NCI-H2107 (cell line): ENCODE results near the gene HCN4.

Experiments
- DNase-seq: peaks from one replicate; lab custom pipeline; 2025; lab: John Stamatoyannopoulos, UW

The HCN4 gene

DNA sequence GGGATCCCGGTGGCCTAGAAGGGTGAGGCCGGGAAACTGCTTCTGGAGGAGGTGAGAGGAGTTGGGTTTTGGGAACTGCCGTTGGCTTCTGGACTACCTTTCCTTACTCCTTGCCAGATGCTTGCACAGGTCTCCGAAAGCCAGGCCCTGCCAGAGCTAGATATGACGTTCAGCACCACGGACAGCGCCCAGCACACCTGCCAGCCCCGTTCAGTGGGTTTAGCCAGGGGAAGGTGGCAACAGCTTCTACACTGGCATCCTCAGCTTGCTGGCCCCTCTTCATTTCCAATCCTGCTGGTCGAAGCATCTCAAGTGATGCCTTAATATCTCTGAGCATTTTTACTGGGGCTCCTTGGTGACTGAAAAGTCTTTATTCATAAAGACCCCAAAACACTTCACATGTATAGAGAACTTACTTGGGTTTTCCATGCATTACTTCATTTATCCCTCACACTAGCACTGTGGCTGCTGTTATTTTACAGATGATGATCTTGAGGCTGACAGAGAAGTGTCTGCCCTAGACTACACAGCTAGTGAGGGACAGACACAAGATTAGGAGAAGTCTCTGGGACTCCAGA lies 21.9 kb downstream of the HCN4 start:
- DNase-seq = no peak

DNA sequence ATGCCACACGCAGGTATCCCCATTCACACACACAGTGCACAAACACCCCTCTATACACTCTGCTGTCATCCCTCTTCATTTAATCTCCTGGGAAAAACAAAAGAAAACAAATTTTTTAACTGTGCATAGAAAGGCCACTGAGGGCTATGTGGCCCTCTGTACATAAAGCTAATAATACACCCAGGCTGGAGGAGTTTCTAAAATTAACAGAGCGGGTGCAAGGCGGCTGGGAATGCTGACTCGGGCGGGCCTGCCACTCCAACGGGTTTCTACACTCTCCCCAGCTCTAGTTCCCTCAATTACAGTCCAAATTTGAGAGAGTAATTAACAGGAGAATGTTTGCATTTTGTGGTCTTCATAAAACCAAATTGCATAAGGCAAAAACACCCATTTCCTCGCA lies 23.1 kb downstream of the HCN4 start:
- DNase-seq = no peak

DNA sequence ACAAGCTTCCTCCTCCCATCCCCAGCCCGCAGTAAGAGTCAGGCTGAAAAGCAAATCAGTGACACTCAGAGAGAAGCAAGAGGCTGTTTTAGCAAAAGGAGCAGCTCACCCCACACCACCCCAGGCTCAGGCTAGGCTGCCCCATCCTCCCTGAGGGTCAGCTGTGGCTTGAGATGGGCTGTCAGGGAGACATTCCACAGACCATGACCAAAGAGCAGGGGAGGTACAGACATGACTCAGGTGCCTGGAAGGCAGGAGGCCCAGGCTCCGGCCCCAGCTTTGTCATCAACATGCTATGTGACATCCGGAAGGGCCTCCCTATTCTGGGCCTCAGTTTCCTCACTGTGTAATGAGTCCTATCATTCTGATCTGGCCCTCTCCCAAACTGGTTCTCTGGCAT lies 24.7 kb downstream of the HCN4 start:
- DNase-seq = no peak

DNA sequence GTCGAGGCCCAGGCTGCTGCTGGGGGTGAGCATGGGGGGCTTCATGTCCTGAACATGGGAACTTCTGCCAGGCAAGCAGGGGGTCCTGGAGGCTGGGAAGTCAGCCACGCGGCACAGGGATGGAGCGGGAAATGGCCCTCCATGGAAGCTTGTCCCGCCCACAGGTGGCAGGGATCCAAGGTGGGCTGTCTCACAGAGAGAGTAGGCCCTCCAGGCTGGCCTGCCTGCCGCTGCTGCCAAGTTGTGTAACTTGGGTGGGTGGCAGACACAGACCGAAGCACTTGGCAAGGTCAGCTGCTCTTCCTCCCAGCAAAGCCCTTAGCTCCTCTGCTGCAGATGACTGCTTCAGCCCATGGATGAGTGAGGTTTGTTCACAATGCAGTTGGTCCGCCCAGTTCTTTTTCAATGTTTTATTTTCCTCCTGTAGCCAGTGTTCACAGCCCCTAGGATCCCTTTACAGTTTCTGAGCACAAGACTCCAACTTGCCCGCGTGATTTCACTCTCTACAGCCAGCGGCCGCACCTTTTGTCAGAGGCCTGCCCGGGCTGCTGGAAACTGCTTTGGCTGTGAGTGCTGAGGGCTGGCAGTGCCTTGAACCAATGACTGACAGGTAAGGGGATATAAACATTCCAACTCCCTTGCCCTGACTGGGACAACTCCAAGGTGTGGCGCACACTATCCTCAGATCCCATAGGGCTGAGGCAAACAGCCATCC lies 26.7 kb downstream of the HCN4 start:
- no peak for DNase-seq

DNA sequence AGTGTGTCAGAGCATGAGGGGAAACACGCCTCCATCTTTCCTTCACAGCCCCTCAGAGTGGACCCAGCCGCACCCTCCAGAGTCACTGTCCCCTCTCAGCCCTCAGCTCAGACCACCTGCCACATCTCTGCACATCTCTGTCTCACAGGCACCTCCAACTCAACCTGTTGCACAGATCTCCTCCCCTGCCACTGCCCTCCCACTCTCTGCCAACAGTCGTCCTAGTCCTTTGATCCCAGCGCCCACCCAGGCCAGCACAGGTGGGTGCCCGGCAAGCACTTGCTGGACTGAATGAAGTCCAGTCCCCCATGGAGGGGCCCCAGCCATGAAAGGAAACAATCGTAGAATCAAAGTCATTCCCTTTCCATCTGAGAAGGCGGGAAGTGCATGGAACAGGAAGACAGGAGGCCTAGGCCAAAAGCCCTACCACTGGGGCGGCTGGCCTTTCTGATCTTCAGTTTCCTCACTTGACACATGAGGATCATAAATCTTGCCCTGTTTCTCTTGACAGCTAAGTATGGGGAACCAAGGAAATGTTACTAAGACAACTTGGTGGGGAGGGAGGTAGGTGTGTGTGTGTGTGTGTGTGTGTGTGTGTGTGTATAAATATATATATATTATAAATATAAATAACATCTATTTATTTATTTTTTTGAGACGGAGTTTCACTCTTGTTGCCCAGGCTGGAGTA lies 28.1 kb downstream of the HCN4 start:
- DNase-seq = no peak

DNA sequence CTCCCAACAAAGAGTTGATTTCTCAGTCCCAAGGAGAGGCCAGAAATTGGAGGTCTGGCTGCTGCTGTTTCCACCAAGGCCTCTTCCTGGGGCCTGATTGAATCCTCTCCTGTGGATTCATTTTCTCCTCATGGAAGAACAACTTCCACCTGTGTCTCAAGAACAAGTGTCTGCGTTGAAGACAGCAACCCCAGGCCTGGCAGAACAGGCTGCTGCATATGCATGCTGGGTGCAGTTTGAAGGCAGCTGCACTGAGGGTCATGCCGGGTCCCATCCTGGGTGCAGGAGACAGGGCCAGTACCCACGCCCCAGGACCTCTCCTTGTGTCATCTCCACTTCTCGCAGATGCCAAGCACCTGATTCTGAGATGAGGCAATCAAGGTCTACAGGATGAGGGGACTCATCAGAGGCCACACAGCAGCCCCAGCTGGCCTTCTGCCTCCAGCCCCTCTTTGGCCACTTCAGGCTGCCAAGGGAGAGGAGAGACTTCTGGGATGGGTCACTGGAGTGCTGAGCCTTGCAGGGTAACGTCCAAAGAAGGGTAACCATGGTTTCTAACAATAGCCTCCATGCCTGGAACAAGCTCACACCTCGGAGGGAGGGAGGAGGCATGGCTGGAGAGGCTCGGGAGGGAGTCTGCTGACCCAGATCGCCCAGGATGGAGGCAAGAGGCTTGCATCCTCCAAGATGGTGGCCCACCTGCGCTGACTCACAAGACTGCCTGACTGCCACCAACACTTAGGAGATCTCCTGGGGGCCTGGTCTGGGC lies 30.0 kb downstream of the HCN4 start:
- no peak for DNase-seq

DNA sequence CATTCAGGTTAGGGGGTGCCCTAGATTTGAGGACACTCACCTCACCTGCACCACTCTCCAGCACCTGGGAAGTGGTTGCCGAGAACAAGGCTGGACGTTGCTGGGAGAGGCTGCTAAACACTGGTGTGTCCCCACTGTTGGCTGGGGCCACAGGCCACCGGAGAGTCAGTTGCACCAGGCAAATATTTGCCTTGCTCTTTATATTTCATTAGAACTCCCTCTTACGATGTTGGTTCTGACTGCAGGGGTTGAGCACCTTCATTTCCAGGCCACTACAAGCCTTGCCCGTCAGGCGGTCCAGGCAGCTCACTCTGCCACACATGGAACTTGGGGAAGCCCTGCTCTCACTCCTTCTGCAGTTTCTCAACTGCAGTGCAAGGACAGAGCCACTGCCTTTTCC lies 30.7 kb downstream of the HCN4 start:
- DNase-seq = no peak

DNA sequence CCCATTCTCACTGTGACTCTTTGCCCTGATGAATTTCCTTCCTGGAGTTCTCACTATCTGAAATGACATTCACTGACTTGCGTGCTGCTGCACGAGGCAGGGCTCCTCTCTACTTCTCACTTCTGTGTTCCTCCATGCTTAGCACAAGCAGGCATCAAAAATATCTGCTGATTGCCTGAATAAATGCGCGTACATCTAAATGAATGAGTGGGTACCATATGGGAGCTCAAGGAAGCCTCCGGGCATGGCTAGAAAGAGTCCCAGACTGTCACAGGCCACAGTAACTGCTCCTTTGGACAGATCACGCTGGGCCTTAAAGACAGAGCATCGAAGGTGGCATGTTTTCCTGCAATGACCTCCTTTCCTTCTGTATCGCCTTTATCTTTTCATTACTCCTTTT lies 31.6 kb downstream of the HCN4 start:
- DNase-seq = no peak

DNA sequence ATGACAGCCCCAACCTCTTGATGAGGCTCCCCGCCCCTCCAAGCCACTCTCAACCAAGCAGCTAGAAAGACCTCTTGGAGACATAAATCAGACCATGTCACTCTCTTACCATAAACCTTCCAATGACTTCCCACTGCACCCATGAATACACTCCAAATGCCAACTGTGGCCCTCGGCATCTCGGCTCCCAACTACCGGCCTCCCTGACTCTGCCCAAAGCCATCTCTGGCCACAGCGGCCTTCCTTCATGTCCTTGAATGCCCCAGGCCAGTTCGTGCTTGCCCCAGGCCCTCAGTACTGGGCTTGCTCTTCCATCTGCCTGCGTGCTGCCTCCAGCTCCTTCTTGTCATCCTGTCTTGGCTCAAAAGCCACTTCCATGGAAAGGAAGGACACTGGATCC lies 32.0 kb downstream of the HCN4 start:
- DNase-seq = no peak

DNA sequence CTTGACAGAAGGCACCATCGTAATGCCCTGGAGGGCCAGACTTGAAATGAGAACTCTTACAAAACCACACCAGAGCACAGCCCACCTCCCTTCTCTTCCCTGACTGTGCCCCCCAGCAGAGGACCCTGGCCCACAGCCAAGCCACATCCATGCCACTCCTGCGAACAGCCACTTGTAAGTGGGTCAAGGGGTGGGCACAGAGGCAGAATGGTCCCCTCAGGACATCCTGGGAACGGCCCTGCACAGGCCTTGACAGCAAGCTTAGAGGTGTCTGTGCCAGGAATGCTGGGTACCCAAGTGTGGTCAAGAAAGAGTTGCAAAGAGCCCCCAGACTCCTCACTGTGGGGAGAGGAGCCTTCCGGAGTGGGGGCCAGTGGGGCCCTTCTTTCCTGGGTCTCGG lies 33.3 kb downstream of the HCN4 start:
- DNase-seq = no peak

DNA sequence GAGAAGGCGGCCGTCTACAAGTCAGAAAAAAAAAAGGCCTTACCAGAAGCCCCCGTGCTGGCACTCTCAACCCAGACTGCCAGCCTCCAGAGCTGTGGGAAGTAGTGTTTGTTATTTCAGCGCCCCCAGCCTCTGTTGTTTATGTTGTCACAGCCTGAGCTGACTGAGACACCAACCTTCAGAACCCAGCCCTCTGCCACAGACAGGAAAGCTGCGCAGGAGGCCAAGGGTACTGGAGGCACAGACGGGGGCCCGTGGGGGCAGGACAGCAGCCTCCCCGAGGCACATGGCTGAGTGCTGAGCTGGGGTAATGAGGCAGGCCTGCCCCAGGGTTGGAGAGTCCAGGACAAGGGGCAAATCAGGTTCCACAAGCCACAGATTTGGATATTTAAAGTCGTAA lies 33.7 kb downstream of the HCN4 start:
- no peak for DNase-seq

DNA sequence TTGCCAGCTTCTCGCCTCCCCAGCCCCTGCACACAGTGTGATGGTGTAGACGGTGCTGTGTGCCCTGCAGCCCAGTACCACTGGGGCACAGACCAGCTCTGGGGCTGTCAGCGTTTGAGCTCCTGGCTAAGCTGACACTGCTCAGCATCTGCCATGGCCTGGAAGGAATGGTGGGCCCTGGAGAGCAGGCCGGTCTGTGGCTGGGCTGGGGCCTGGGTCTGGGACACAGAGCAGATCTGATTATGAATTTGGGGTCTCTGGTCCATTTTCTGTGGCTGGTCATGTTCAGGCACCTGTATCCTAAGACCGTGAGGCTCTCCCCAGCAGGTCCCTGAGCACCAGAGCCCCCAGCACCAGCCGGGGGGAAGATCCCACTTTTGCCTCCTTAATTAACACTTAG lies 34.7 kb downstream of the HCN4 start:
- DNase-seq = no peak

DNA sequence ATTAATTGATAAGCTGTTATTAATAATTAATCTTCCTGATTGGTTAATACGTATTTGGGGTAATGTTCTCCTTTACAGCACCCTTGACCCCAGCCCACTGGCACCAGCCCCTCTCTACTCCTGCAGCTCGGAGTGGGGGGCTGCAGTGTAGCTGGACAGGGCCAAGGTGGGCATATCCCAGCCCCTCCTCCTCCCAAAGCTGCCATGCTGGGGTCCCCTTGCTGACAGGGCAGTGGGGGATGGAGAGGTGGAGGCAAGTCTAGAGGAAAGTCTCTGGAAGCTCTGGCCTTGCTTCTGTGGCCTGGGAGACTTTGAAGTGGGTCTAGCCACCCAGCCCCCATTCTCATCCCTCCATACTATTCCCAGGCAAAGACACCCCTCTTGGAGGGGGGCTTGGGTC lies 35.8 kb downstream of the HCN4 start:
- no peak for DNase-seq

DNA sequence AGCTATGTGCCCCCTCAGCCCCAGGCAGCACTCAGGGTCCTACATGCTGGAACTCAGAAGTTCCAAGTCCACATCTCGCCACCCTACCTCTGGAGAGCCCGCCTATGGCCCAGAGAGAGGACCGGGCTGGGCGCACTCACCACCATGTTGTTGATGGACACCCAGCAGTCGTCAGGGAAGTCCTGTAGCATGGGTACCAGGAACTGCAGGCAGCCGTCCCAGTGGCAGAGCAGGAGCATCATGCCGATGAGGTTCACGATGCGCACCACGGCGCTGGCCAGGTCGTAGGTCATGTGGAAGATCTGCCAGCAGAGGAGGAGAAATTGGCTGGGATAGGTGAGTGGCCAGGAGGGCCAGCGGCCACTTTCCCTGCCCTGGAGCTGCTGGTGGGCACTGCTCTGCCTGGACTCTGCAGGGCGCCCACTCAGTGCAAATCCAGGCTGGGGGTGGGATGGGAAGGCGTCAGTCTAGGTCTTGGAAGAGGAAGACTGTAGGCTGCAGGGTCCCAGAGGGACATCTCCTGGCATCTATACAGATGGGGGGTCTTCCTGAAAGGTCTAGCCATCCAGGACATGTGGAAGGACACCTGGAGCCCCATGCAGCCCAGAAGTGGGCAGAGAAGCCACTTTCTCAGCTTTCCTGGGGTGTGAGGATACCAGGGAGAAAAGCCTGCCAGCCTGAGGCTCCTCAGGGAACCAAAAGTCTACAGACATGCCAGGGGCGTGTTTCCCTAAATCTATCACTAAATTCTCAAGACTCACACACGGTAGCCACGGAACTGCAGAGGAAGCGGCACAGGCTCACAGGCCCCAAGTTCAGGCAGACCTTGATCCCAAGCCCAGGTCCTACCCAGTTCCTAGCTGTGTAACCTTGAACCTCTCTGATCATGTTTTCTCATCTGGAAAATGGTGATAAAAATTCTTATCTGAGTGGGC lies 36.5 kb downstream of the HCN4 start:
- no peak for DNase-seq

DNA sequence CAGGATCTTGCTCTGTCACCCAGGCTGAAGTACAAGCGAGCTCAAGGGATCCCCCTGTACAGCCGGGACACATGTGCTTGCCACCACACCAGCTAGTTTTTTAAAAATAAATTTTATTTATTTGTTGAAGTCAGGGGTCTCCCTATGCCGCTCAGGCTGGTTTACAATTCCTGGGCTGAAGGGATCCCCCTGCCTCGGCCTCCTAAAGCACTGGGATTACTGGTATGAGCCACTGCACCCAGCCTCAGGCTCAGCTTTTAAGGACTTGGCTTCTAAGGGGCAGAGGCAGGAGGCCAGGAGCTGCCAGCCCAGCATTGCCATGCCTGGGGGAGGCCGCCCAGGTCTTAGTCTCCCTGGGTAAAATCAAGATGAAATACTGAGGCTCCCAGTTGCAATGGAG lies 37.3 kb downstream of the HCN4 start:
- no peak for DNase-seq

DNA sequence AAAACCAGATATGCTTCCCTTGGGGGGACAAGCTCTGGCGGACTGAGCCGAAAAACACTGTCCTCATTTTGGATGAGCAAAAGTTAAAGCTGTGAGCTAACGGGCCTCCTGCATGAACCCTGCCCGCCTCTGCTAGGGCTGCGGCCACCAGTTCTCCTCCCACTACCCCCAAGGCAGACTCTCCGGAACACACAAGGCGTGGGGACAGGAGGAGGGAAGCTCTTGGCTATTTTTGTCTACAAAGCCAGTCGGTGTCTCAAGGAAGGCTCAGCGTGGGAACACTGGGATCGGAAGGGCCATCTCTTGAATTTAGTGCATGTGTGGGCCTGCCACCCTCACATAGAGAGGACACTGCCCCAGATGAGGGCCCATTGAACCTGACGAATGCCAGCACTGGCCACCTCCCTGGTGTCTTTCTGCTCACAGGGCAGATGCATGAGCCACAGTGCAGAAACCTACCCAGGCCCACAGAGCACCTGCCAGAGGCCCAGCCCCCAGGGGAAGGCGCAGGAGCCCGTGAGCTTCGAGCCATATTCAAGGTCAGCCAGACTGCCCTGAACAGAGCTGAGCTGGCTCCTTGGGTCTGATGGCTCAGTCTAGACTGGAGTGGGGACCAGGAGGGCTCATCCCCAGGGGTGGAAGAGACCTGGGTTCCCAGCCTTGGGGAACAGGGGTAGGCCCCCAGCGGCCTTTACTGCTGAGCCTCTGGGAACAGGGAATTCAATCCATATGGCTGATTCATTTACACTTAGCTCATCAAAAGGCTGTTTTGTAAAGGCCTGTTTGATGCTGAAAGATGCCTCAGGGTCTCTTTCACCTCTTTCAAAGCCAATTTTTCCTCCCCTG lies 38.3 kb downstream of the HCN4 start:
- DNase-seq = no peak

DNA sequence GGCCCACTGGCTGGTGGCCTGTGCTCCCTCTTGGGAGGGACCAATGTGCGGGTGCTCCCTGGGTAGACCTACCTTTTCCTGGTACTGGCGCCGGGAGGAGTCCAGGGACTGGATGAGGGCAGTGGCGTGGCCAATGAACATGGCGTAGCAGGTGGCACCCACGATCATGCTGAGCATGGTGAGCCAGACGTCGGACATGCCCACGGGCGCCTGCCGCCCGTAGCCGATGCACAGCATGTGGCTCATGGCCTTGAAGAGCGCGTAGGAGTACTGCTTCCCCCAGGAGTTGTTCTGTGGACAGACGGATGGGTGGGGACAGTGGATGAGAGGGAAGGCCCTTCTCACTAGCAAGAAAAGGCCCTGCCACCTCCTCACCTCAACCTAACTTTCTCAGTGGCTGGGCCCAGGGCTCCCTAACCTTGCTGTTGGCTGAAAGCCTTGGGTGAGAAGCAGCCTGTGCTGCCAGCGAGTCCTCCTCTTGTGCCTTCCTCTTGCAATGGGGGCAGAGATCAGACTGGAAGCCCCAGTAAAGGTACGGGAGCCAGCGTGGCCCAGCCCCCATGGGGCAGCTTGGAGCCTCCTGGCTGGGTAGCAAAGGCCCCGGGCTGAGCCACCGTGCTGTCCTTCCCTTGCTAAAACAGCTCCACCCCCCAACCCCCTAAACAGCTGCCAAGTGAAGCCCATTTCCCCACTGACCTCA lies 39.1 kb downstream of the HCN4 start:
- DNase-seq = no peak

DNA sequence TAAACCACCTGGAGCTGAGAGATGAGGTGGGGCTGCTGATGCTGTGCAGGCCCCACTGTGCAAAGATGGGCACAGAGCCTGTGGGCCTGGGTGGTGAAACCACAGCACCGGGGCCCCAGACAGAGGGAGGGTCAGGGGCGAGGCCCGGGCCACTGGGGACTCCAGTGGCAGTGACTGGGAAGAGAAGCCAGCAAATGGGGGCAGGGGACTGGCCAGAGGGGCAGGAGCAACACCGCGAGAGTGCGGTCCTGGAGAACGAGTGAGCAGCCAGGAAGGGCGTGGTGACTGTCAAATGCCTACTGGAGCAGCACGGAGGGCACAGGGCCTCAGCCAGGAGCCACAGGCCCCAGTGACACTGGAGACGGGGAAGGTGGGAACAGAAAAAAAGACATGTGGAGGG lies 39.8 kb downstream of the HCN4 start:
- DNase-seq = no peak

DNA sequence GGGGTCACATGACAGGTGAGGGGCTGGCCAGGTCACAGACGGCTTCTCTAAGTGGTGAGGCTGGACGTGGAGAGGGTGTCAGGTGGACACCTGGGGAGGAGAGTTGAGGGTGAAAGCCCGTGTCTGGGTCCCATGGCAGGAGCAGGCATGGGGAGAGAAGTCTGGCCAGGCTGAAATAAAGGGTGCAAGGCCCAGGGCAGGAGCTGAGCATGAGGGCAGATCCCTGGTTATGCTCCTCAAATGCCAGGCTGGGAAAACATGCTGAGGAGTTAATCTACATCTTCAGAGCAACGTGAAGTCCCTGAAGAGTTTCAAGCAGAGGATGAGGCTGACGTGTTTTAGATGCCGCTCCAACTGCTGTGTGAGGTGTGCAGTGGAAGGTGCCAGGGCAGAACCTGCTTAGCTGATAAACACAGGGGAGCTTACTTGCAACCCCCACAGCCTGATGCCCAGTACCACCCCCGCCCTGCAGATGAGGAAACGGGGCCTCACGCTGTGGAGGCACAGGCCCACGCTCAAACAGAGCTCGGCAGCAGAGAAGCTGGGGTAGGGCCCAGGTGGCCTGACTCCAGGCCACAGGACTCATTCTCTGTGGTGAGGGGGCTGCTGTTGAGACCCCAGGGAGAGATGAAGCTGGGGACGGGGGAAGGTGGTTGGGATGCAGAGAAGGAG lies 40.5 kb downstream of the HCN4 start:
- no peak for DNase-seq

DNA sequence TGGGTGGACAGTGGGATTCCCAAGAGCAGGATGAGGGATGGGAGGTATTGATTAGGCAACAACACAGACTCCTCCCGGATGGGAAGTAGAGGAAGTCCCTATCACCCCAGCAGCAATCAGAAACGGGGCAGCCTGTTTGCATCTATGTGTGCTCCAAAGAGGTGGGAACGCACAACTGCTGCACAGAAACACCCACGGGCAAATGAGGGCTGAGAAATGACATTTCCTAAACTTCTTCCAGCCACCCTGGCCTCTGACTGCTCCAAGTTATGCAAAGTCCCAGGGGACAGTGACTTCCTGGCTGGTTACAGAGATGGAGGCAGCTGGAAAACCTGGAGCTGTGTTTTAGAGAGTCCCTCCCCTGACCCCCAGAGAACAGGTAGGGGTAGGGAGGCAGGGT lies 42.6 kb downstream of the HCN4 start:
- DNase-seq = no peak
